OCI-LY1 (cell line): ENCODE measurements around the gene RBM26.

Experiments
- H2AFZ ChIP-seq: fragments of 200-600 bp; sonication (generic), shearing (Covaris generic); 2 replicates; pipeline ENCODE4 v1.6.0; 2014; ENCODE audit warnings: antibody characterized with exemption, mild to moderate bottlenecking, low read length
- H3F3A ChIP-seq: fragments of 200-600 bp; sonication (generic), shearing (Covaris generic); 2 replicates; pipeline ENCODE4 v1.6.0; 2014; ENCODE audit warnings: mild to moderate bottlenecking, antibody characterized with exemption, low read length, moderate library complexity; ENCODE audit not compliant: insufficient read depth
- H3K27ac ChIP-seq: fragments of 200-600 bp; sonication (generic); 2 replicates; pipeline ENCODE4 v1.5.1; 2014; ENCODE audit warnings: low read length, mixed run types, mild to moderate bottlenecking, low read depth; ENCODE audit not compliant: poor library complexity, severe bottlenecking
- H3K27me3 ChIP-seq: fragments of 200-600 bp; sonication (generic); 2 replicates; pipeline ENCODE4 v1.6.0; 2014; ENCODE audit warnings: antibody characterized with exemption, mild to moderate bottlenecking, low read length, moderate library complexity; ENCODE audit not compliant: insufficient read depth
- H3K36me3 ChIP-seq: fragments of 200-600 bp; sonication (generic); 2 replicates; pipeline ENCODE4 v1.6.1; 2014; ENCODE audit warnings: mild to moderate bottlenecking, antibody characterized with exemption, low read length, moderate library complexity, mixed read lengths; ENCODE audit not compliant: insufficient read depth
- H3K4me1 ChIP-seq: fragments of 200-600 bp; sonication (generic); 2 replicates; pipeline ENCODE4 v1.5.1; 2014; ENCODE audit warnings: mild to moderate bottlenecking, low read length, moderate library complexity; ENCODE audit not compliant: insufficient read depth, severe bottlenecking
- H3K4me2 ChIP-seq: fragments of 200-600 bp; sonication (generic), shearing (Covaris generic); 2 replicates; pipeline ENCODE4 v1.6.1; 2014; ENCODE audit warnings: low read length
- H3K4me3 ChIP-seq: fragments of 200-600 bp; sonication (generic); 2 replicates; pipeline ENCODE4 v1.5.1; 2014; ENCODE audit warnings: low read length, low read depth, mild to moderate bottlenecking, mixed read lengths; ENCODE audit not compliant: poor library complexity, severe bottlenecking
- H3K79me2 ChIP-seq: fragments of 200-600 bp; shearing (Covaris generic); 2 replicates; pipeline ENCODE4 v1.6.1; 2016; ENCODE audit warnings: mixed run types, low read length, mixed read lengths; ENCODE audit not compliant: insufficient read depth
- H3K9ac ChIP-seq: fragments of 200-600 bp; sonication (generic), shearing (Covaris generic); 2 replicates; pipeline ENCODE4 v1.6.1; 2014; ENCODE audit warnings: mild to moderate bottlenecking, low read length, mixed read lengths
- H3K9me2 ChIP-seq: fragments of 200-600 bp; sonication (generic), shearing (Covaris generic); 2 replicates; pipeline ENCODE4 v1.6.1; 2014; ENCODE audit warnings: low read depth, mild to moderate bottlenecking, low read length, mixed read lengths
- H3K9me3 ChIP-seq: fragments of 200-600 bp; shearing (Covaris generic); 2 replicates; pipeline ENCODE4 v1.6.1; 2014; ENCODE audit warnings: low read length, mixed read lengths
- H4K20me1 ChIP-seq: fragments of 200-600 bp; sonication (generic), shearing (Covaris generic); 2 replicates; pipeline ENCODE4 v1.6.0; 2016; ENCODE audit warnings: mild to moderate bottlenecking, low read length; ENCODE audit not compliant: insufficient read depth
- CTCF ChIP-seq: fragments of 200-600 bp; sonication (generic), shearing (Covaris generic); IDR thresholded peaks from 2 replicates; pipeline ENCODE4 v1.5.1; 2017; ENCODE audit warnings: mild to moderate bottlenecking, antibody characterized with exemption, low read length, moderate library complexity, mixed read lengths
- EZH2 ChIP-seq: fragments of 200-600 bp; sonication (generic), shearing (Covaris generic); IDR thresholded peaks from 2 replicates; pipeline ENCODE4 v1.8.0; 2017; ENCODE audit warnings: borderline replicate concordance, mixed run types, mild to moderate bottlenecking, antibody characterized with exemption, low read length, moderate library complexity, mixed read lengths

The RBM26 gene

DNA sequence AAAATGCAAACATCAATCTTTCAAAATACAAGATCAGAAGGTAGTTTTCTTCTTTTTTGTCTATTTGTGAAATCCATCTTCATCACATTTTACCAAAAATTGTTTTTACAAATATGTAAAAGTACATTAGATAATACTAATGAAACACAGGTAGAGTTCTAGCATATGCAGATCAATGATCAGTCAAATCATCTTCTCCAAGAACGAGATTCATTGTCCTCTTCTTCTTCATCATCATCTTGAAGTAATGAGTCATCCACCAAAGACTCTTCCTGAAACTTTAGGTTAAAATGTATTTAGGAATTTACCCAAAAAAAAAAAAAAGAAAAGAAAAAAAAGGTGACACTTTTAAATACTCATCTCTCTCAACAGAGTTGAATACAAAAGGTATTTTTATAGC is 85.6 kb downstream of the RBM26 start:
- no peak overlapping the region for H3K4me2 ChIP-seq
- no peaks in the 10 kb centered on the region for H3K79me2 ChIP-seq
- H3K27me3 ChIP-seq = no peaks in the 10 kb centered on the region
- H3K9ac ChIP-seq = no peak overlapping the region
- H4K20me1 ChIP-seq = 0 out of 2 replicates have a peak, but pooled peaks cover 3% of the 10 kb centered on the region
- H3F3A ChIP-seq = no peaks in the 10 kb centered on the region
- H3K9me2 ChIP-seq = no peaks in the 10 kb centered on the region
- H3K4me1 ChIP-seq = no peaks in the 10 kb centered on the region
- H3K4me3 ChIP-seq = no peak overlapping the region
- H3K9me3 ChIP-seq = no peaks in the 10 kb centered on the region
- peaks cover 81% of the 10 kb centered on the region for H3K36me3 ChIP-seq
- no peak overlapping the region for H3K27ac ChIP-seq
- H2AFZ ChIP-seq = no peak overlapping the region
- TF ChIP-seq EZH2 (no peak), CTCF (no peak)

- H4K20me1 ChIP-seq = 0 out of 2 replicates have a peak, but pooled peaks cover 3% of the 10 kb centered on the region
- peaks cover 84% of the 10 kb centered on the region for H3K36me3 ChIP-seq
- H3F3A ChIP-seq = no peaks in the 10 kb centered on the region
- no peak overlapping the region for H2AFZ ChIP-seq
- H3K9me2 ChIP-seq = no peaks in the 10 kb centered on the region
- H3K9ac ChIP-seq = no peak overlapping the region
- no peak overlapping the region for H3K4me3 ChIP-seq
- H3K4me2 ChIP-seq = no peak overlapping the region
- H3K27ac ChIP-seq = no peak overlapping the region
- H3K27me3 ChIP-seq = no peaks in the 10 kb centered on the region
- no peaks in the 10 kb centered on the region for H3K4me1 ChIP-seq
- TF ChIP-seq EZH2 (no peak), CTCF (no peak)
- no peaks in the 10 kb centered on the region for H3K9me3 ChIP-seq
- no peaks in the 10 kb centered on the region for H3K79me2 ChIP-seq
Observed at GRCh38 chr13:79318664-79319063, 87.4 kb downstream of the RBM26 start.

GRCh38 chr13:79317856-79318255 is 88.2 kb downstream of the RBM26 start:
- no peaks in the 10 kb centered on the region for H3K9me2 ChIP-seq
- no peaks in the 10 kb centered on the region for H3K9me3 ChIP-seq
- no peak overlapping the region for H3K27ac ChIP-seq
- no peaks in the 10 kb centered on the region for H3K79me2 ChIP-seq
- H3K4me1 ChIP-seq = no peaks in the 10 kb centered on the region
- TF ChIP-seq EZH2 (no peak), CTCF (no peak)
- H4K20me1 ChIP-seq = 0 out of 2 replicates have a peak, but pooled peaks cover 3% of the 10 kb centered on the region
- H3K4me3 ChIP-seq = no peak overlapping the region
- H3K4me2 ChIP-seq = no peak overlapping the region
- no peak overlapping the region for H3K9ac ChIP-seq
- H2AFZ ChIP-seq = no peak overlapping the region
- no peaks in the 10 kb centered on the region for H3F3A ChIP-seq
- H3K36me3 ChIP-seq = peaks cover 82% of the 10 kb centered on the region
- H3K27me3 ChIP-seq = no peaks in the 10 kb centered on the region
